Measurements from ENCODE around the gene DNM3.

DNA sequence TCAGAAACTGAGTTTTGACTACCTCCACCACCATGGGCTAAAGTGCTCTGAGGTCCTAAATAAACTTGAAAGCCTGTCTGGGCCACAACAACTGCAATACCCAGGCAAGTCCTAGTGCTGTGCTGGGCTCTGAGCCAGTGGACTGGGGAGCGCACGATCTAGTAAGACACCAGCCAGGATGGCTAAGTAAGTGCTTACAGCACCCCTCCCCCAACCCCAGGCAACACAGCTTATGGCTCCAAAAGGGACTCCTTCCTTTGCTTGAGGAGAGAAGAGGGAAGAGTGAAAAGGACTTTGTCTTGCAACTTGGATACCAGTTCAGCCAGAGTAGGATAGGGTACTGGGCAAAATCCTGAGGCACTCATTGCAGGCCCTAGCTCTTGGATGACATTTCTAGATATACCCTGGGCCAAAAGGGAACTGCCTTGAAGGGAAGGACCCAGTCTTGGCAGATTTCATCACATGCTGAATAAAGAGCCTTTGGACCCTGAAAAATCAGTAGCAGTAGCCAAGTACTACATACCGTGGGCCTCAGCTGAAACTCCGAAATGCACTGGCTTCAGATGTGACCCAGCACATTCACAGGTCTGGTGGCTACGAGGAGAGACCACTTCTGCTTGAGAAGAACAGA is 580.8 kb downstream of the DNM3 start:
- TF ChIP-seq TAF1 (IDR thresholded peaks at IDR 0.05; ENCODE audit: low read depth, low read length) (no peak), EP300 (IDR thresholded peaks at IDR 0.05; ENCODE audit: borderline replicate concordance in 1 of 2, low read depth in 2 of 2, low read length in 2 of 2) (no peak), RNF2 (IDR thresholded peaks at IDR 0.05; ENCODE audit: borderline replicate concordance, low read depth, low read length, missing control alignments, poor library complexity, severe bottlenecking) (no peak), SIRT6 (IDR thresholded peaks at IDR 0.05; ENCODE audit: low read length) (no peak), USF2 (IDR thresholded peaks at IDR 0.05; ENCODE audit: low read length) (no peak), BRCA1 (IDR thresholded peaks at IDR 0.05; ENCODE audit: low read depth, low read length) (no peak), POLR2A (IDR thresholded peaks at IDR 0.05; ENCODE audit: control extremely low read depth in 1 of 2, low read depth in 2 of 2, low read length in 2 of 2) (no peak)
- TF ChIP-seq, protein P1, sequence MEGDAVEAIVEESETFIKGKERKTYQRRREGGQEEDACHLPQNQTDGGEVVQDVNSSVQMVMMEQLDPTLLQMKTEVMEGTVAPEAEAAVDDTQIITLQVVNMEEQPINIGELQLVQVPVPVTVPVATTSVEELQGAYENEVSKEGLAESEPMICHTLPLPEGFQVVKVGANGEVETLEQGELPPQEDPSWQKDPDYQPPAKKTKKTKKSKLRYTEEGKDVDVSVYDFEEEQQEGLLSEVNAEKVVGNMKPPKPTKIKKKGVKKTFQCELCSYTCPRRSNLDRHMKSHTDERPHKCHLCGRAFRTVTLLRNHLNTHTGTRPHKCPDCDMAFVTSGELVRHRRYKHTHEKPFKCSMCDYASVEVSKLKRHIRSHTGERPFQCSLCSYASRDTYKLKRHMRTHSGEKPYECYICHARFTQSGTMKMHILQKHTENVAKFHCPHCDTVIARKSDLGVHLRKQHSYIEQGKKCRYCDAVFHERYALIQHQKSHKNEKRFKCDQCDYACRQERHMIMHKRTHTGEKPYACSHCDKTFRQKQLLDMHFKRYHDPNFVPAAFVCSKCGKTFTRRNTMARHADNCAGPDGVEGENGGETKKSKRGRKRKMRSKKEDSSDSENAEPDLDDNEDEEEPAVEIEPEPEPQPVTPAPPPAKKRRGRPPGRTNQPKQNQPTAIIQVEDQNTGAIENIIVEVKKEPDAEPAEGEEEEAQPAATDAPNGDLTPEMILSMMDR (IDR thresholded peaks at IDR 0.05; ENCODE audit: control extremely low read depth in 1 of 3, insufficient read depth in 1 of 3, low read depth in 1 of 3, low read length in 3 of 3), result no peak

All from H1 (cell line).